Measurements from ENCODE around the gene TMEM14B.

DNA sequence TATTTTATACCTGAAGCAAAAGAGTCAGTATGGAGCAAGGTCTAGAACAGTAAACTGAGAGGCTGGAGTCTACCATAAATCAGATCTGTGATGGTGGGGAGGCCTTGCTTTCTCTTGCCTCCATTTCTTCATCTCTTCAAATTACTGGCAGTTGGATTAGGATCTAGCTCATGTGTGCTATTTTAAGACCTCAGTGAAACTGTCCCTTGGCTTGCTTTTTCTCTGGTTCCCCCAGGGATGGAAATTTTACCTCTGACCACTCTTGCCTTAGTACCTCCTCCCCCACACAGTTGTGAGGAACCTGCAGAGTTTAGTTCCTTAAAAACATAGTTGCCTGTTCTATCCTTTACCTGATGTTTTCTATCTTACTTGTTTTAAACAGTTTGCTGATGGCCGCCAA is 8.5 kb downstream of the TMEM14B start:
- no peak for TF ChIP-seq JUND (IDR thresholded peaks at IDR 0.05)
- no peak for TF ChIP-seq RXRA (IDR thresholded peaks at IDR 0.05)
- TF ChIP-seq YY1 (IDR thresholded peaks at IDR 0.05), result no peak
- TF ChIP-seq, protein P1, sequence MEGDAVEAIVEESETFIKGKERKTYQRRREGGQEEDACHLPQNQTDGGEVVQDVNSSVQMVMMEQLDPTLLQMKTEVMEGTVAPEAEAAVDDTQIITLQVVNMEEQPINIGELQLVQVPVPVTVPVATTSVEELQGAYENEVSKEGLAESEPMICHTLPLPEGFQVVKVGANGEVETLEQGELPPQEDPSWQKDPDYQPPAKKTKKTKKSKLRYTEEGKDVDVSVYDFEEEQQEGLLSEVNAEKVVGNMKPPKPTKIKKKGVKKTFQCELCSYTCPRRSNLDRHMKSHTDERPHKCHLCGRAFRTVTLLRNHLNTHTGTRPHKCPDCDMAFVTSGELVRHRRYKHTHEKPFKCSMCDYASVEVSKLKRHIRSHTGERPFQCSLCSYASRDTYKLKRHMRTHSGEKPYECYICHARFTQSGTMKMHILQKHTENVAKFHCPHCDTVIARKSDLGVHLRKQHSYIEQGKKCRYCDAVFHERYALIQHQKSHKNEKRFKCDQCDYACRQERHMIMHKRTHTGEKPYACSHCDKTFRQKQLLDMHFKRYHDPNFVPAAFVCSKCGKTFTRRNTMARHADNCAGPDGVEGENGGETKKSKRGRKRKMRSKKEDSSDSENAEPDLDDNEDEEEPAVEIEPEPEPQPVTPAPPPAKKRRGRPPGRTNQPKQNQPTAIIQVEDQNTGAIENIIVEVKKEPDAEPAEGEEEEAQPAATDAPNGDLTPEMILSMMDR (IDR thresholded peaks at IDR 0.05; ENCODE audit: low read depth, low read length, missing input control), result no peak
- TF ChIP-seq GABPA (IDR thresholded peaks at IDR 0.05 in 1 of 2, conservative IDR thresholded peaks at IDR 0.05 in 1 of 2), result no peak
- TF ChIP-seq HNF4A (conservative IDR thresholded peaks at IDR 0.05), result no peak
- TF ChIP-seq, protein P2, sequence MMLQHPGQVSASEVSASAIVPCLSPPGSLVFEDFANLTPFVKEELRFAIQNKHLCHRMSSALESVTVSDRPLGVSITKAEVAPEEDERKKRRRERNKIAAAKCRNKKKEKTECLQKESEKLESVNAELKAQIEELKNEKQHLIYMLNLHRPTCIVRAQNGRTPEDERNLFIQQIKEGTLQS (IDR thresholded peaks at IDR 0.05), result no peak
- TF ChIP-seq, protein P3, sequence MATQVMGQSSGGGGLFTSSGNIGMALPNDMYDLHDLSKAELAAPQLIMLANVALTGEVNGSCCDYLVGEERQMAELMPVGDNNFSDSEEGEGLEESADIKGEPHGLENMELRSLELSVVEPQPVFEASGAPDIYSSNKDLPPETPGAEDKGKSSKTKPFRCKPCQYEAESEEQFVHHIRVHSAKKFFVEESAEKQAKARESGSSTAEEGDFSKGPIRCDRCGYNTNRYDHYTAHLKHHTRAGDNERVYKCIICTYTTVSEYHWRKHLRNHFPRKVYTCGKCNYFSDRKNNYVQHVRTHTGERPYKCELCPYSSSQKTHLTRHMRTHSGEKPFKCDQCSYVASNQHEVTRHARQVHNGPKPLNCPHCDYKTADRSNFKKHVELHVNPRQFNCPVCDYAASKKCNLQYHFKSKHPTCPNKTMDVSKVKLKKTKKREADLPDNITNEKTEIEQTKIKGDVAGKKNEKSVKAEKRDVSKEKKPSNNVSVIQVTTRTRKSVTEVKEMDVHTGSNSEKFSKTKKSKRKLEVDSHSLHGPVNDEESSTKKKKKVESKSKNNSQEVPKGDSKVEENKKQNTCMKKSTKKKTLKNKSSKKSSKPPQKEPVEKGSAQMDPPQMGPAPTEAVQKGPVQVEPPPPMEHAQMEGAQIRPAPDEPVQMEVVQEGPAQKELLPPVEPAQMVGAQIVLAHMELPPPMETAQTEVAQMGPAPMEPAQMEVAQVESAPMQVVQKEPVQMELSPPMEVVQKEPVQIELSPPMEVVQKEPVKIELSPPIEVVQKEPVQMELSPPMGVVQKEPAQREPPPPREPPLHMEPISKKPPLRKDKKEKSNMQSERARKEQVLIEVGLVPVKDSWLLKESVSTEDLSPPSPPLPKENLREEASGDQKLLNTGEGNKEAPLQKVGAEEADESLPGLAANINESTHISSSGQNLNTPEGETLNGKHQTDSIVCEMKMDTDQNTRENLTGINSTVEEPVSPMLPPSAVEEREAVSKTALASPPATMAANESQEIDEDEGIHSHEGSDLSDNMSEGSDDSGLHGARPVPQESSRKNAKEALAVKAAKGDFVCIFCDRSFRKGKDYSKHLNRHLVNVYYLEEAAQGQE (IDR thresholded peaks at IDR 0.05), result no peak
- no peak for TF ChIP-seq SP1 (IDR thresholded peaks at IDR 0.05)
